ENCODE measurements around the gene TTC28. TPM values are rescaled to one million over a fixed set of nuclear protein-coding genes. Genes with fewer than 3 reads are reported as not detected.

TTC28 gene
- total and polyA plus RNA-seq, 10 of the 15 experiments (the other 5 are each of a cell fraction or from before 2014, with no cell fraction given), result 0.15 to 8.4 (median 1.4) TPM

GRCh38 chr22:28296452-28296851 is 383.2 kb downstream of the TTC28 start:
- SMC1A ChIA-PET (ENCODE audit: uncharacterized antibody, unreplicated experiment), result interaction anchor here (0.6 to 1.6 kb wide), 2 partner anchors 14 to 26 kb away, joined by 3 to 4 read pairs; no protein-coding TSS in a partner anchor
- no peaks in the 10 kb centered on the region for H3K36me3 ChIP-seq (ENCODE audit: control insufficient read depth in 2 of 2, insufficient read depth in 2 of 2, low read length in 1 of 2)
- in situ Hi-C loops (cut with MboI) (no loop called here), intact Hi-C loops (cut with micrococcal nuclease; ENCODE audit: unreplicated experiment) (no loop called here)
- no peaks in the 10 kb centered on the region for H3K79me2 ChIP-seq (ENCODE audit: control insufficient read depth, insufficient read depth, low read length)
- no peak overlapping the region for H2AFZ ChIP-seq (ENCODE audit: control insufficient read depth, low read depth, low read length)
- POLR2A ChIA-PET, result no interaction called here
- H3K27me3 ChIP-seq (replicated peaks in 1 of 2; ENCODE audit: control insufficient read depth in 2 of 2, insufficient read depth in 2 of 2, low read length in 1 of 2), result no peaks in the 10 kb centered on the region
- CTCF ChIA-PET, result interaction anchor here (1.1 kb wide), 1 partner anchor 21 kb away, joined by 3 read pairs; no protein-coding TSS in a partner anchor
- H3K4me1 ChIP-seq (ENCODE audit: control insufficient read depth, insufficient read depth, low read length), result no peaks in the 10 kb centered on the region
- FAIRE-seq (no peak), ATAC-seq (no peak), DNase-seq (ENCODE audit: low read depth, low spot score) (no peak)
- RAD21 ChIA-PET (ENCODE audit: unreplicated experiment), result no interaction called here
- H3K9me3 ChIP-seq (replicated peaks; ENCODE audit: control insufficient read depth, insufficient read depth, low read length), result no peaks in the 10 kb centered on the region
- H3K9ac ChIP-seq (ENCODE audit: control insufficient read depth, insufficient read depth, low read length), result no peak overlapping the region
- no peak overlapping the region for H3K4me2 ChIP-seq (ENCODE audit: control insufficient read depth, insufficient read depth)
- no peak overlapping the region for H3K27ac ChIP-seq (ENCODE audit: control insufficient read depth, insufficient read depth)
- BruUV-seq (replicated peaks), result no TSS peak
- no peaks in the 10 kb centered on the region for H4K20me1 ChIP-seq (ENCODE audit: control insufficient read depth, insufficient read depth)
- H3K4me3 ChIP-seq, result no peak overlapping the region
- no peak for TF ChIP-seq SUPT20H (IDR thresholded peaks at IDR 0.05; ENCODE audit: borderline replicate concordance, control insufficient read depth, low read depth, low read length)
- TF ChIP-seq POLR2A (IDR thresholded peaks at IDR 0.05; ENCODE audit: low read depth, low read length), result no peak
- no peak for TF ChIP-seq FOXK2 (IDR thresholded peaks at IDR 0.05)
- TF ChIP-seq GABPA (IDR thresholded peaks at IDR 0.05; ENCODE audit: low read depth), result no peak
- TF ChIP-seq, protein P1, sequence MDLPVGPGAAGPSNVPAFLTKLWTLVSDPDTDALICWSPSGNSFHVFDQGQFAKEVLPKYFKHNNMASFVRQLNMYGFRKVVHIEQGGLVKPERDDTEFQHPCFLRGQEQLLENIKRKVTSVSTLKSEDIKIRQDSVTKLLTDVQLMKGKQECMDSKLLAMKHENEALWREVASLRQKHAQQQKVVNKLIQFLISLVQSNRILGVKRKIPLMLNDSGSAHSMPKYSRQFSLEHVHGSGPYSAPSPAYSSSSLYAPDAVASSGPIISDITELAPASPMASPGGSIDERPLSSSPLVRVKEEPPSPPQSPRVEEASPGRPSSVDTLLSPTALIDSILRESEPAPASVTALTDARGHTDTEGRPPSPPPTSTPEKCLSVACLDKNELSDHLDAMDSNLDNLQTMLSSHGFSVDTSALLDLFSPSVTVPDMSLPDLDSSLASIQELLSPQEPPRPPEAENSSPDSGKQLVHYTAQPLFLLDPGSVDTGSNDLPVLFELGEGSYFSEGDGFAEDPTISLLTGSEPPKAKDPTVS (IDR thresholded peaks at IDR 0.05; ENCODE audit: low read depth, low read length), result no peak
- TF ChIP-seq, protein P2, sequence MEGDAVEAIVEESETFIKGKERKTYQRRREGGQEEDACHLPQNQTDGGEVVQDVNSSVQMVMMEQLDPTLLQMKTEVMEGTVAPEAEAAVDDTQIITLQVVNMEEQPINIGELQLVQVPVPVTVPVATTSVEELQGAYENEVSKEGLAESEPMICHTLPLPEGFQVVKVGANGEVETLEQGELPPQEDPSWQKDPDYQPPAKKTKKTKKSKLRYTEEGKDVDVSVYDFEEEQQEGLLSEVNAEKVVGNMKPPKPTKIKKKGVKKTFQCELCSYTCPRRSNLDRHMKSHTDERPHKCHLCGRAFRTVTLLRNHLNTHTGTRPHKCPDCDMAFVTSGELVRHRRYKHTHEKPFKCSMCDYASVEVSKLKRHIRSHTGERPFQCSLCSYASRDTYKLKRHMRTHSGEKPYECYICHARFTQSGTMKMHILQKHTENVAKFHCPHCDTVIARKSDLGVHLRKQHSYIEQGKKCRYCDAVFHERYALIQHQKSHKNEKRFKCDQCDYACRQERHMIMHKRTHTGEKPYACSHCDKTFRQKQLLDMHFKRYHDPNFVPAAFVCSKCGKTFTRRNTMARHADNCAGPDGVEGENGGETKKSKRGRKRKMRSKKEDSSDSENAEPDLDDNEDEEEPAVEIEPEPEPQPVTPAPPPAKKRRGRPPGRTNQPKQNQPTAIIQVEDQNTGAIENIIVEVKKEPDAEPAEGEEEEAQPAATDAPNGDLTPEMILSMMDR (IDR thresholded peaks at IDR 0.05 in 2 of 3, conservative IDR thresholded peaks at IDR 0.05 in 1 of 3; ENCODE audit: control insufficient read depth in 2 of 3, extremely low read depth in 1 of 3, insufficient read depth in 1 of 3, low read depth in 3 of 3, low read length in 3 of 3), result no peak
- no peak for TF ChIP-seq BHLHE40 (IDR thresholded peaks at IDR 0.05; ENCODE audit: borderline replicate concordance in 1 of 2, low read depth in 2 of 2, low read length in 1 of 2)
- TF ChIP-seq ZBTB40 (IDR thresholded peaks at IDR 0.05; ENCODE audit: borderline replicate concordance), result no peak
- TF ChIP-seq CUX1 (IDR thresholded peaks at IDR 0.05; ENCODE audit: insufficient replicate concordance, low read depth, low read length), result no peak
- TF ChIP-seq SUZ12 (IDR thresholded peaks at IDR 0.05; ENCODE audit: unreplicated experiment), result no peak
- no peak for TF ChIP-seq KDM1A (IDR thresholded peaks at IDR 0.05; ENCODE audit: borderline replicate concordance)
- TF ChIP-seq SP1 (IDR thresholded peaks at IDR 0.05; ENCODE audit: low read depth, low read length), result no peak

Measured in GM12878 (cell line).